Trophoblast cell (in vitro differentiated cells and primary cell): ENCODE data around the gene SHROOM1.

Experiments
- DNase-seq, 2 donors: peaks; one replicate each; pipeline ENCODE4 v3.0.0-alpha.2; 2016
- H2AFZ ChIP-seq: 2 replicates; pipeline ENCODE4 v1.6.1; 2013; ENCODE audit warnings: low read length, moderate library complexity, mild to moderate bottlenecking; ENCODE audit not compliant: insufficient read depth, poor library complexity
- H2AK5ac ChIP-seq: 2 replicates; pipeline ENCODE4 v1.6.1; 2013; ENCODE audit warnings: mild to moderate bottlenecking, low read length
- H2BK120ac ChIP-seq: 2 replicates; pipeline ENCODE4 v1.6.1; 2013; ENCODE audit warnings: low read length, mild to moderate bottlenecking, moderate library complexity; ENCODE audit not compliant: insufficient read depth, poor library complexity
- H2BK12ac ChIP-seq: 2 replicates; pipeline ENCODE4 v1.6.1; 2013; ENCODE audit warnings: mild to moderate bottlenecking, low read length, moderate library complexity
- H2BK5ac ChIP-seq: 2 replicates; pipeline ENCODE4 v1.6.1; 2013; ENCODE audit warnings: low read length, low read depth, moderate library complexity, mild to moderate bottlenecking; ENCODE audit not compliant: poor library complexity
- H3K14ac ChIP-seq: 2 replicates; pipeline ENCODE4 v1.6.1; 2013; ENCODE audit warnings: mild to moderate bottlenecking, low read length
- H3K18ac ChIP-seq: 2 replicates; pipeline ENCODE4 v1.6.1; 2013; ENCODE audit warnings: mild to moderate bottlenecking, low read length
- H3K23ac ChIP-seq: 2 replicates; pipeline ENCODE4 v1.6.1; 2013; ENCODE audit warnings: low read length
- H3K27ac ChIP-seq: 2 replicates; pipeline ENCODE4 v1.5.1; 2013; ENCODE audit warnings: low read depth, mild to moderate bottlenecking, inconsistent platforms, low read length, moderate library complexity
- H3K27me3 ChIP-seq: 2 replicates; pipeline ENCODE4 v1.6.1; 2013; ENCODE audit warnings: inconsistent platforms, mild to moderate bottlenecking, low read length, moderate library complexity; ENCODE audit not compliant: insufficient read depth
- H3K36me3 ChIP-seq, 2 experiments: 1 replicate in 1 of 2; 2 replicates in 1 of 2; pipeline ENCODE4 v1.6.1; 2013; ENCODE audit warnings: low read length in 2 of 2, mild to moderate bottlenecking in 2 of 2, moderate library complexity in 1 of 2; ENCODE audit not compliant: insufficient read depth in 2 of 2, control insufficient read depth in 1 of 2
- H3K4ac ChIP-seq: 2 replicates; pipeline ENCODE4 v1.6.1; 2013; ENCODE audit warnings: low read depth, mild to moderate bottlenecking, low read length, moderate library complexity
- H3K4me1 ChIP-seq, 2 experiments: 1 replicate in 1 of 2; 2 replicates in 1 of 2; pipeline ENCODE4 v1.6.1; 2013; ENCODE audit warnings: low read length in 2 of 2, mild to moderate bottlenecking in 2 of 2, moderate library complexity in 1 of 2; ENCODE audit not compliant: insufficient read depth in 2 of 2, control insufficient read depth in 1 of 2
- H3K4me2 ChIP-seq: 2 replicates; pipeline ENCODE4 v1.6.1; 2013; ENCODE audit warnings: inconsistent platforms, mild to moderate bottlenecking, low read length, moderate library complexity
- H3K4me3 ChIP-seq: 2 replicates; pipeline ENCODE4 v1.5.1; 2013; ENCODE audit warnings: mild to moderate bottlenecking, low read depth, low read length, inconsistent platforms
- H3K79me1 ChIP-seq: one replicate; pipeline ENCODE4 v1.6.1; 2013; ENCODE audit warnings: low read length
- H3K79me2 ChIP-seq: 2 replicates; pipeline ENCODE4 v1.6.1; 2013; ENCODE audit warnings: low read length, mild to moderate bottlenecking; ENCODE audit not compliant: control insufficient read depth, insufficient read depth, poor library complexity
- H3K9ac ChIP-seq: 2 replicates; pipeline ENCODE4 v1.6.1; 2013; ENCODE audit warnings: mild to moderate bottlenecking, low read length
- H3K9me3 ChIP-seq: 2 replicates; pipeline ENCODE4 v1.6.1; 2013; ENCODE audit warnings: low read depth, mild to moderate bottlenecking, control low read depth, inconsistent platforms, low read length; ENCODE audit not compliant: insufficient read depth
- H4K12ac ChIP-seq: 2 replicates; pipeline ENCODE4 v1.6.1; 2013; ENCODE audit warnings: low read depth, mild to moderate bottlenecking, low read length, moderate library complexity
- H4K8ac ChIP-seq: 2 replicates; pipeline ENCODE4 v1.6.1; 2013; ENCODE audit warnings: low read depth, mild to moderate bottlenecking, low read length, moderate library complexity
- H4K91ac ChIP-seq: one replicate; pipeline ENCODE4 v1.6.1; 2013; ENCODE audit warnings: low read depth, mild to moderate bottlenecking, low read length, moderate library complexity
- WGBS: extraction: QIAGEN DNeasy Blood & Tissue Kit; methylation state at CpG from one replicate; pipeline ENCODE4 v1.1.7; 2013; ENCODE audit warnings: missing lambda C conversion rate; ENCODE audit not compliant: insufficient read length, insufficient coverage; ENCODE audit errors: extremely low coverage; 5-methylcytosine and 5-hydroxymethylcytosine counted together

SHROOM1 gene

DNA sequence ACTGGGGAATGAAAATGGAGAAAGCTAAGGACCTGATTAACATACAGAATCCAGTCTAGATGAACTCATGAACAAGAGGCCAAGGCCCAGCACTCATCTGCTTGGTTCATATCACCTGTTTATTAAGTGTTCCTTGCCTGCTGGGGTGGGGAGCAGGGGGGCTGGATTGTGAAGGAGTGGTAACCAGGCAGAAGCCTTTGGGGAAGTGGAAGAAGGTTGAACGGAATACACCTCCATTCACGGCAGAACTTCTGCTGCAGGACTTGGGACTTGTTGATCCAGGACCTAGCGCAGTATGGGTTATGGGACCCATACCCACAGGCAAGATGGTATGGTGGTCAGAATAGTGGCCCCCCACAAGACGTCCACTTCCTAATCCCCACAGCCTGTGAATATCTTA, 44.6 kb downstream of the SHROOM1 start:
- peaks cover 54% of the 10 kb centered on the region for H3K79me1 ChIP-seq

DNA sequence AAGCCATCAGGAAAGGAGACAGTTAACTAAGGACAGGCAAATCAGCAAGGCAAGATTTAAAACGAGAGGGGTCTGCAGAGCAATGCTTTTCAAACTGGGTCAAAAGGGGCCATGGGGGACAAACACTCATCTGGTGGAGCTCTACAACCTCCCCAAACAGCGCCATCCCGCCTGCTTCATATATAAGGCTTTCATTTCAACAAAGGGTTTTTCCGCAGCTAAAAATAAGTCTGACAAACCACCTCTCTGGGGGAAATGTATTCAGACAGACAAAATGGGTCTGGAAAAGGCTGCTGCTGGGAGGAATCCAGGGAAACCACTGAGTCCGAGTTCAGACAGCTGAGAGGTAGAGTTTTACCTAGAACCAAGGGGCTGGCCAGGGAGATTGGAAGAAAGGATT, 45.1 kb downstream of the SHROOM1 start:
- Histone ChIP-seq H3K27me3 (no peaks in the 10 kb centered on the region), H3K36me3 (no peaks in the 10 kb centered on the region), H3K4me3 (no peak overlapping the region), H4K12ac (no peak overlapping the region), H4K8ac (peak overlapping the region; percentile 49), H3K79me2 (peaks cover 8% of the 10 kb centered on the region), H3K27ac (peak overlapping the region; percentile 18), H3K4me2 (no peak overlapping the region), H2BK12ac (peak overlapping the region; percentile 56), H3K14ac (no peak overlapping the region), H2AK5ac (no peak overlapping the region), H2AFZ (no peak overlapping the region), H3K9ac (no peak overlapping the region), H3K4me1 (peaks cover 35 to 38% of the 10 kb centered on the region in 2 experiments), H2BK120ac (peak overlapping the region; percentile 65), H4K91ac (peak overlapping the region; percentile 39), H3K23ac (no peak overlapping the region), H3K4ac (no peak overlapping the region), H3K9me3 (no peaks in the 10 kb centered on the region), H3K18ac (no peak overlapping the region), H2BK5ac (peak overlapping the region; percentile 60), H3K79me1 (peaks cover 54% of the 10 kb centered on the region)
- WGBS, result no CpG with 5 or more reads among the region's 5 CpGs
- DNase-seq, result no peak

More for the DNA sequence above, 44.6 kb downstream of the SHROOM1 start:
- peak overlapping the region; percentile 65 for H2BK120ac ChIP-seq
- no peak overlapping the region for H3K4me2 ChIP-seq
- no peak for DNase-seq
- peak overlapping the region; percentile 18 for H3K27ac ChIP-seq
- no peak overlapping the region for H3K18ac ChIP-seq
- H3K14ac ChIP-seq, result peak overlapping the region; percentile 51
- H2BK5ac ChIP-seq, result peak overlapping the region; percentile 60
- no peak overlapping the region for H3K4me3 ChIP-seq
- H3K9ac ChIP-seq, result no peak overlapping the region
- no peak overlapping the region for H2AFZ ChIP-seq
- H3K4ac ChIP-seq, result peak overlapping the region; percentile 11
- peaks cover 8% of the 10 kb centered on the region for H3K79me2 ChIP-seq
- peak overlapping the region; percentile 51 for H2AK5ac ChIP-seq
- H2BK12ac ChIP-seq, result peak overlapping the region; percentile 91
- H3K23ac ChIP-seq, result no peak overlapping the region
- no peak overlapping the region for H4K12ac ChIP-seq
- no peaks in the 10 kb centered on the region for H3K9me3 ChIP-seq
- H3K36me3 ChIP-seq, result no peaks in the 10 kb centered on the region
- H4K91ac ChIP-seq, result peak overlapping the region; percentile 87
- no peaks in the 10 kb centered on the region for H3K27me3 ChIP-seq
- WGBS, result no CpG with 5 or more reads among the region's 4 CpGs
- peaks cover 35 to 38% of the 10 kb centered on the region in 2 experiments for H3K4me1 ChIP-seq
- peak overlapping the region; percentile 20 for H4K8ac ChIP-seq

DNA sequence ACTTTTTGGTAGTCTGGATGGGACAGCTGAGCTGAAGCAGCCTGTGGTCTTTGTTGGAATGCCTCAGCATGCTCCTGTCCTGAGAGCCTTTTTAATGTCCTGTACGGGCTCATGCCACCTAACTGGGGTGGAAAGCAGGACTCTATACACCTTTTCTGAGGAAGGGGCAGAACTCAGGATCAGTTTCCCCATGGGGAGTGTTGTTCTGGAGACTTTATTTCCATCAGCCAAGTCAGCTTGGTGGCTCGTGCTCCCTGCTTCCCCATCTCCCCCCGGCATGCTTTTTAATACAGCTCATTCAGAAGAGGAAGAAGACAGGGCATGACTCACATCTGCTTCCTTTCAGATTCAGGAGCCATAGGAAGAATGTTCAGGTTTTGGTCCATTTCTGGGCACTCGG, 48.3 kb downstream of the SHROOM1 start:
- H2AK5ac ChIP-seq, result no peak overlapping the region
- no peaks in the 10 kb centered on the region for H3K27me3 ChIP-seq
- no CpG with 5 or more reads among the region's 4 CpGs for WGBS
- H3K4ac ChIP-seq, result no peak overlapping the region
- H2AFZ ChIP-seq, result no peak overlapping the region
- H3K36me3 ChIP-seq, result no peaks in the 10 kb centered on the region
- H3K79me2 ChIP-seq, result peaks cover 12% of the 10 kb centered on the region
- H4K12ac ChIP-seq, result no peak overlapping the region
- peaks cover 45% of the 10 kb centered on the region for H3K79me1 ChIP-seq
- H4K8ac ChIP-seq, result no peak overlapping the region
- peak overlapping the region; percentile 24 for H3K27ac ChIP-seq
- H3K9me3 ChIP-seq, result no peaks in the 10 kb centered on the region
- H3K14ac ChIP-seq, result no peak overlapping the region
- no peak overlapping the region for H3K4me3 ChIP-seq
- H3K23ac ChIP-seq, result no peak overlapping the region
- H3K18ac ChIP-seq, result peak overlapping the region; percentile 56
- H4K91ac ChIP-seq, result peak overlapping the region; percentile 22
- no peak for DNase-seq
- H2BK12ac ChIP-seq, result peak overlapping the region; percentile 43
- peaks cover 21 to 23% of the 10 kb centered on the region in 2 experiments for H3K4me1 ChIP-seq
- H2BK5ac ChIP-seq, result peak overlapping the region; percentile 61
- H3K4me2 ChIP-seq, result no peak overlapping the region
- peak overlapping the region; percentile 35 for H2BK120ac ChIP-seq
- no peak overlapping the region for H3K9ac ChIP-seq

DNA sequence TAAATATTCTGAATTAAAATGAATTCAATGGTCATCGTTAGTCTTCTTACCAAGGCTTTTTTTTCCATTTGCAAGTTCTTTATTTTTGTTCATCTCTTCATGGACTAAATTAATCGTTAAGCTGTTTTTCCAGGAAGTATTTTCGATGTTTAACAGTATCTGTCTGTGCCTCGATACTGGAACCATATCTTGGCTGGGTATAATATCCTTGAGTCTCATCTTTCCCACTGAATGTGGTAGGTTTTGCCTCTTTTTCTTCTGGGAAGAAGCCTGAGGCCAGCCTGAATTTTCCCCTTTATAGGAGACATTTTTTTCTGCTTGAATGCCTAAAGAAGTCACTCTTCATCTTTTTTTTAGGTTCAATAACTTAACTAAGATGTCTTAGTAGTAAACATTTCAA, 49.4 kb downstream of the SHROOM1 start:
- H3K4ac ChIP-seq, result no peak overlapping the region

More for the DNA sequence above, 49.4 kb downstream of the SHROOM1 start:
- no CpG with 5 or more reads among the region's 4 CpGs for WGBS
- no peak overlapping the region for H4K91ac ChIP-seq
- no peaks in the 10 kb centered on the region for H3K36me3 ChIP-seq
- peaks cover 21 to 22% of the 10 kb centered on the region in 2 experiments for H3K4me1 ChIP-seq
- H3K79me2 ChIP-seq, result peaks cover 23% of the 10 kb centered on the region
- no peak overlapping the region for H2BK120ac ChIP-seq
- no peak overlapping the region for H3K14ac ChIP-seq
- H2BK5ac ChIP-seq, result no peak overlapping the region
- no peak overlapping the region for H3K9ac ChIP-seq
- H3K4me3 ChIP-seq, result no peak overlapping the region
- H3K27me3 ChIP-seq, result no peaks in the 10 kb centered on the region
- no peak overlapping the region for H3K27ac ChIP-seq
- no peak overlapping the region for H3K23ac ChIP-seq
- no peak for DNase-seq
- no peak overlapping the region for H3K4me2 ChIP-seq
- H2BK12ac ChIP-seq, result no peak overlapping the region
- no peak overlapping the region for H2AK5ac ChIP-seq
- H2AFZ ChIP-seq, result no peak overlapping the region
- no peak overlapping the region for H3K18ac ChIP-seq
- no peak overlapping the region for H4K8ac ChIP-seq
- H4K12ac ChIP-seq, result no peak overlapping the region
- no peaks in the 10 kb centered on the region for H3K9me3 ChIP-seq
- peaks cover 50% of the 10 kb centered on the region for H3K79me1 ChIP-seq
